Inflammatory macrophage (primary cell): Measurements from ENCODE around the gene DMWD.

Experiments
- DNase-seq, 2 donors: peaks; one replicate each; pipeline ENCODE4 v3.0.0-alpha.2; 2020 to 2022

DMWD gene

DNA sequence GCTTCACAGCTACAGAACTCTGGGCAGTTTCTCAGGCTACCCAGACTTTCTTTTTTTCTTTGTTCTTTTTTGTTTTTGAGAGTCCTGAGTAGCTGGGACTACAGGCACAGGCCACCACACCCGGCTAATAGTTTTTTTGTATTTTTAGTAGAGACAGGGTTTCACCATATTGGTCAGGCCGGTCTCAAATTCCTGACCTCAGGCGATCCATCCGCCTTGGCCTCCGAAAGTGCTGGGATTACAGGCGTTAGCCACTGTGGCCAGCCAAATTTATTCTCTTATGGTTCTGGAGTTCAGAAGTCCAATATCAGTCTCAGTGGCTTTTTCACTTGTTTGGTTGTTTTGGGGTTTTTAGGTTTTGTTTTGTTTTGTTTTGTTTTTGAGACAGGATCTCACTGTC is 47.0 kb downstream of the DMWD start:
- DNase-seq: no peak

GRCh38 chr19:45742969-45743368 is 49.7 kb downstream of the DMWD start:
- DNase-seq: no peak

- DNase-seq: peak; percentile 55 to 70
Measured at GRCh38 chr19:45739498-45740439, 52.9 kb downstream of the DMWD start.

GRCh38 chr19:45733160-45733810 is 59.4 kb downstream of the DMWD start, which contains the start of gene MEIOSIN:
Gene MEIOSIN, plus strand, starts transcription at chr19:45733439. Its CDS starts 1,938 bp downstream, at chr19:45735377.
- no peak for DNase-seq
